Kidney epithelial cell (primary cell): ENCODE measurements around the gene SEC11A. TPM values are rescaled to one million over a fixed set of nuclear protein-coding genes. Genes with fewer than 3 reads are reported as not detected.

Experiments
- DNase-seq: peaks from one replicate; pipeline ENCODE4 v3.0.0-alpha.2; 2010; ENCODE audit warnings: low read depth
- H3K27me3 ChIP-seq: 2 replicates; pipeline ENCODE4 v1.6.0; 2011; ENCODE audit warnings: low read length; ENCODE audit not compliant: control insufficient read depth, insufficient read depth
- H3K36me3 ChIP-seq: 2 replicates; pipeline ENCODE4 v1.5.1; 2011; ENCODE audit warnings: low read length; ENCODE audit not compliant: control insufficient read depth, insufficient read depth
- H3K4me3 ChIP-seq: 2 replicates; pipeline ENCODE4 v1.5.1; 2011; ENCODE audit warnings: low read depth, mild to moderate bottlenecking, control low read depth, low read length
- CTCF ChIP-seq: IDR thresholded peaks from 2 replicates; pipeline ENCODE4 v1.5.1; 2011; ENCODE audit warnings: mild to moderate bottlenecking, moderate library complexity, low read length, control low read depth, inconsistent platforms; ENCODE audit not compliant: insufficient read depth, poor library complexity, severe bottlenecking
- total RNA-seq: library from RNA; depleted of rRNA; stranded (reverse); fragments of >200 nt; gene quantifications from 2 replicates; pipeline ENCODE4 v1.2.3, GENCODE V29; 2015

The SEC11A gene
- total RNA-seq, 1 donor from 2014 or later = 213 TPM

GRCh38 chr15:84666373-84666772, 49.6 kb downstream of the SEC11A start:
- no peak for TF ChIP-seq CTCF
- H3K36me3 ChIP-seq = peaks cover 3% of the 10 kb centered on the region
- H3K27me3 ChIP-seq = no peaks in the 10 kb centered on the region
- no peak for DNase-seq
- no peak overlapping the region for H3K4me3 ChIP-seq

DNA sequence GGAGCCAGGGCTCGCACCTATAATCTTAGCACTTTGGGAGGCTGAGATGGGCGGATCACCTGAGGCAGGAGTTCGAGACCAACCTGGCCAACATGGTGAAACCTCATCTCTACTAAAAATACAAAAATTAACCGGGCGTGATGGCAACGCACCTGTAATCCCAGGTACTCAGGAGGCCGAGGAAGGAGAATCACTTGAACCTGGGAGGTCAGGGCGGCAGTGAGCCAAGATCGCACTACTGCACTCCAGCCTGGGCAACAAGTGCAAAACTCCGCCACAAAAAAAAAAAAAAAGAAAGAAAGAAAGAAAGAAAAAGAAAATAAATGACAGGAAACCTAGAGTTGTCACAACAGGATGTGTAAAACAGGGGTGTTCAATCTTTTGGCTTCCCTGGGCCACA, 54.9 kb downstream of the SEC11A start:
- no peak for DNase-seq
- Histone ChIP-seq H3K4me3 (no peak overlapping the region), H3K36me3 (no peaks in the 10 kb centered on the region), H3K27me3 (no peaks in the 10 kb centered on the region)
- TF ChIP-seq CTCF = no peak

DNA sequence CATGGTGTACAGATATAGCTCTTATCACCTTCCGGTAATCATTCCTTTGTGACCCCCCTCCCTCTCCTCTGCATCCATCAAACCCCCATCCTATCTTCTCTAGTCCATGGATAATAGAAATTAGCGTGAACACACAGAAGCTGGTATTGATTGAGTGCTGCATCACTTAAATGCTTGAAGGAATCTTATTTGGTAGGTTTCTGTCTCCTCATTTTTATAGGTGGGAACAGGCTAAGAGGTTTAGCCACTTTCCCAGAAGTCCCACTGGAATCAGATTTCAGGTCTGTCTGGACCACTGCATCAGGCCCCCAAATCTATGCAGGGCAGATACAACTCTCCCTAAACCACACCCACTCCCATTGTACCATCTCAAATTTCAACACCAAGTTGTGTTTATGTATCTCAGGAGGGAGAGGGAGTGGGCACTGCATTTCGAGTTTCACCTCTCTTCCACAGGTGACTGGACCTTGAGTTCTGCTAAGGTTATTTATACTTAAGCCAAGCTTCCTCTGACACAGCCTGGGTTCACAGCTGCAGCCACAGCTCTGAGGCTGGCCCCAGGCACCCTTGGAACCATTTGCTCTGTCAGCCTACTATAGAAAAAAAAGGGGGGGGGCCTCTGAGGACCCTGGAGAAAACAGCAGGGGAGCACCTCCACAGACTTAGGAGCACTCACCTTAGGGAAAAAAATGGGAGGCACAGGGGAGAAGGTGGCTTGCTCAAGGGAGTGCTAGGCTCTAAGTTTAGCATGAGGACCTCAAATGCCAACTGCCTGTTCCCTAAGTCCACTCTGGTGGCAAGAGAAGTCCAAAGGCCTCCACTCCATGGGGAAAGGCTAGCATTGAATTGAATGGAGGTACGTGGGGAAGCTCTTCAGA, 55.8 kb downstream of the SEC11A start:
- no peak overlapping the region for H3K4me3 ChIP-seq
- TF ChIP-seq CTCF = no peak
- H3K27me3 ChIP-seq = no peaks in the 10 kb centered on the region
- H3K36me3 ChIP-seq = no peaks in the 10 kb centered on the region
- no peak for DNase-seq

DNA sequence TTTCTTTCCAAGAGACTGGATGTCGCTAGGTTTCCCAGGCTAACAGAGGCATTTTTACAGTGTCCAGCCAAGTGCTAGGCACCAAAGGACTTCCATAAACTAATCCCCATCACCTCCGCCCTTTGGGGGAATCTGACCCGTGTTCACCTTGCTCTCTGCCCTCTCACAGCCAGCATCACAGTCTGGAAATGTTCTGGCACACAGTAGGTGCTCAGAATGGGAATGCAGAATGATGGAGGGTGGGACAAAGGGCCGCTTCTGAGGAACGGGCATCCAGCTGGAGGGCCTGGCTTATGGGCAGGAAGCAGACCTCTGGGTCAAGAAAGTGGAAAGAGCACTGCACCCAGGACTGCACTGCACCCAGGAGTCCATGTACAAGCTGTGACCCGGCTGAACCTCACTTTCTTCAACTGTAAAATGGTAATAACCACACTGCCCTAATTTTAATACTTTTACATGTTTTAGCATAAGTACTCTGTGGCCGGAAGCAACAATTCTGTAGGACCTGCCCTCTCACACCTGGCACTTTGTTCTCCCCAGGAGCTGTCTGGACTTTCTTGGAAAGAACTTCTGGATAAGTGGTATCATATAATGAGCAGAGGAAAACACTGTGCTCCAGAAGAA, 57.0 kb downstream of the SEC11A start:
- no peak for TF ChIP-seq CTCF
- H3K27me3 ChIP-seq = no peaks in the 10 kb centered on the region
- H3K4me3 ChIP-seq = no peak overlapping the region
- DNase-seq = no peak
- H3K36me3 ChIP-seq = no peaks in the 10 kb centered on the region

DNA sequence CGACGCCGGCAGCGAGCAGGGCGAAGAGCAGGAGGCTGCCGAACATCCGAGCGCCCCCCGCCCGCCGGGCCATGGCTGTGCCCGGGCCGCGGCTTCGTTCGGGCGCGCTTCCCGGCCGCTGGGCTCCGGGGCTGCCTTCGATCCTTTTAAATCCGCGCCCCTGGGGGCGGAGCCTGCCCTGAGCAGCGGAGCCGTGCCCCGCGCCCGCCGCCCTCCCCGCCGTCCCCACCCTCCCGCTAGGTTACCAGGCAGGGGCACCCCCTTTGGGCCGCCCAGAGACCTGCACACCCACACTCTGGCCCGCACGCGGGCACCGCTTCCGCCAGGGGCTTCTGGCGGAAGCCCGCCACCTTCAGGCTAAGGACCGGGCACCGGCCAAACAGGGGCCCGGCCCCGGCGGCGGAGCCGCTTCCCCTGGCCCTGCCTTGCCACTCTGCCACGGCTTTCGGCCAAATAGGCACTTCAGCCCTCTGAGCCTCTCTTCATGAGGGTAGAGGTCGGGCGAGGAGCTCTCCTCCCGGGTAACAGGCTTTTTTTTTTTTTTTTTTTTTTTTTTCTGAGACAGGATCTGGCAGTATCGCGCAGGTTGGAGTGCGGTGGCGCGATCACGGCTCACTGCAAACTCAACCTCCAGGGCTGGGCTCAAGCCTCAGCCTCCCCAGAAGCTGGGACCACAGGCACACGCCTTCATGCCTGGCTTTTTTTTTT, 57.7 kb downstream of the SEC11A start, which contains the start of gene NMB:
Gene NMB (minus strand): TSS at position 120 of the 708 bp plus-strand sequence. CDS start 47 bp downstream, at position 73.
- H3K27me3 ChIP-seq = no peaks in the 10 kb centered on the region
- peak; percentile 79 for TF ChIP-seq CTCF
- DNase-seq = no peak
- H3K36me3 ChIP-seq = no peaks in the 10 kb centered on the region
- H3K4me3 ChIP-seq = peak within 1 kb of the TSS; percentile 47
